SK-N-MC (cell line): ENCODE data around the gene PRDX2.

Experiments
- EZH2 ChIP-seq: fragments of 200-600 bp; sonication (generic); IDR thresholded peaks from one replicate; pipeline ENCODE4 v1.6.1; 2017; ENCODE audit warnings: antibody characterized with exemption
- FOXP2 ChIP-seq: optimal IDR thresholded peaks from 2 replicates; pipeline ENCODE3; 2011; ENCODE audit warnings: mild to moderate bottlenecking, moderate library complexity; ENCODE audit not compliant: insufficient read depth; ENCODE audit errors: extremely low read length, control extremely low read depth
- POLR2AphosphoS5 ChIP-seq: IDR thresholded peaks from 2 replicates; pipeline ENCODE4 v1.6.1; 2012; ENCODE audit warnings: mild to moderate bottlenecking, low read depth, low read length, borderline replicate concordance

DNA sequence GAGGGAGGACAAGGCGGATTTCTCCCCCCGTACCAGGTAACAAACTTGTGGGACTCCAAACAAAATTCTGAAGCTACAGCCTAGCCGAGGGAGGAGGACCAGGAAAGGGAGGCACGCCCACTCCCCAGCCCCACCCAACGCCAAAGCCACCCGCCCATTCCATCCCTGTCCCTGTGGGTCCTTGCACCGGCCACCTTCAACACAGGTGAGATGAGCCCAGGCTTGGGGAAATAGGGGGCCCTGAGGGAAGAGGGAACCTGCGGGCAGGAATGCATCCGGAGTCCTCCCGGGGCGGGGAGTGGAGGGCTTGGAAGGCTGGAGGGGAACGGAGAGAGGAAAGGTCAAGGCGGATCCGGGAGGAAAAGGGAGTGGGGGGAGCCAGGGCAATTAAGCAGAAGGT is 50.0 kb downstream of the PRDX2 start, which contains the start of gene BEST2:
- TF ChIP-seq EZH2 = no peak
- TF ChIP-seq POLR2AphosphoS5 = no peak
- TF ChIP-seq FOXP2 = no peak
